Kidney epithelial cell (primary cell): Measurements from ENCODE around the gene NOTCH2. TPM values are rescaled to one million over a fixed set of nuclear protein-coding genes. Genes with fewer than 3 reads are reported as not detected.

Experiments
- DNase-seq: peaks from one replicate; pipeline ENCODE4 v3.0.0-alpha.2; 2010; ENCODE audit warnings: low read depth
- H3K27me3 ChIP-seq: 2 replicates; pipeline ENCODE4 v1.6.0; 2011; ENCODE audit warnings: low read length; ENCODE audit not compliant: control insufficient read depth, insufficient read depth
- H3K36me3 ChIP-seq: 2 replicates; pipeline ENCODE4 v1.5.1; 2011; ENCODE audit warnings: low read length; ENCODE audit not compliant: control insufficient read depth, insufficient read depth
- H3K4me3 ChIP-seq: 2 replicates; pipeline ENCODE4 v1.5.1; 2011; ENCODE audit warnings: low read depth, mild to moderate bottlenecking, control low read depth, low read length
- CTCF ChIP-seq: IDR thresholded peaks from 2 replicates; pipeline ENCODE4 v1.5.1; 2011; ENCODE audit warnings: mild to moderate bottlenecking, moderate library complexity, low read length, control low read depth, inconsistent platforms; ENCODE audit not compliant: insufficient read depth, poor library complexity, severe bottlenecking
- total RNA-seq: library from RNA; depleted of rRNA; stranded (reverse); fragments of >200 nt; gene quantifications from 2 replicates; pipeline ENCODE4 v1.2.3, GENCODE V29; 2015

NOTCH2 gene
- total RNA-seq, 1 donor from 2014 or later = 136 TPM

- Histone ChIP-seq H3K27me3 (no peaks in the 10 kb centered on the region), H3K4me3 (no peak overlapping the region), H3K36me3 (no peaks in the 10 kb centered on the region)
- no peak for TF ChIP-seq CTCF
- DNase-seq = no peak
These were observed 203.0 kb downstream of the NOTCH2 start for GRCh38 chr1:119866451-119866850.

GRCh38 chr1:119865627-119866026 lies 203.8 kb downstream of the NOTCH2 start:
- no peaks in the 10 kb centered on the region for H3K27me3 ChIP-seq
- no peak overlapping the region for H3K4me3 ChIP-seq
- TF ChIP-seq CTCF = no peak
- H3K36me3 ChIP-seq = no peaks in the 10 kb centered on the region
- no peak for DNase-seq

- no peaks in the 10 kb centered on the region for H3K36me3 ChIP-seq
- no peak for DNase-seq
- H3K4me3 ChIP-seq = no peak overlapping the region
- no peaks in the 10 kb centered on the region for H3K27me3 ChIP-seq
- no peak for TF ChIP-seq CTCF
These were observed 207.2 kb downstream of the NOTCH2 start for GRCh38 chr1:119862276-119862675.

Other genes starting within 250 kb of the NOTCH2 start
- not detected in 2 replicates for gene ADAM30, start 173.1 kb downstream of the NOTCH2 start, total RNA-seq
- 24.8 and 29.4 TPM in 2 replicates for gene SEC22B, start 106.9 kb upstream of the NOTCH2 start, total RNA-seq